ENCODE data around the gene TENM3.

DNA sequence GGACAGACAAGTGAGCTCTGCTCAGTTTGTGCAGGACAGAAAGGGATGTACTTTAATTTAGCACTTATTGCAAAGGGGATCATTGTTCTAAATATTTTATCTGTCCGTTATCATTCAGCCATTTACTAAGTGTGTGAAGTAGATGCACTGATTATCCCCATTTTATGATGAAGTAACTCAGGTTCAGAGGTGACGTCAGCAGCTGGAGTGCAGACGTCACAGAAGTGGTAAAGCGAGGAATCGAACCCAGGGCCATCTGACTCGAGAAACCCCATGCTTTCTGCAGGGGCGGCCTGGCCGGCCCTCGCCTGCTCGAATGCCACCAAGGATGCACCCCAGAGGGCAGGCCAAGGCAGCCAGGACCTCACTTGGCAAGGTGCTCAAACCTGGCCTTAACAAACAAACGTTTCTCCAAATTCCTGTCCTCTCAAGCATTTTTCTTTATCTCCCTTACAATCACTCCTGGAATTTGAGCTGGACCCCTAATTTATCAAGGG lies 599.0 kb downstream of the TENM3 start:
- TF ChIP-seq, protein P1, sequence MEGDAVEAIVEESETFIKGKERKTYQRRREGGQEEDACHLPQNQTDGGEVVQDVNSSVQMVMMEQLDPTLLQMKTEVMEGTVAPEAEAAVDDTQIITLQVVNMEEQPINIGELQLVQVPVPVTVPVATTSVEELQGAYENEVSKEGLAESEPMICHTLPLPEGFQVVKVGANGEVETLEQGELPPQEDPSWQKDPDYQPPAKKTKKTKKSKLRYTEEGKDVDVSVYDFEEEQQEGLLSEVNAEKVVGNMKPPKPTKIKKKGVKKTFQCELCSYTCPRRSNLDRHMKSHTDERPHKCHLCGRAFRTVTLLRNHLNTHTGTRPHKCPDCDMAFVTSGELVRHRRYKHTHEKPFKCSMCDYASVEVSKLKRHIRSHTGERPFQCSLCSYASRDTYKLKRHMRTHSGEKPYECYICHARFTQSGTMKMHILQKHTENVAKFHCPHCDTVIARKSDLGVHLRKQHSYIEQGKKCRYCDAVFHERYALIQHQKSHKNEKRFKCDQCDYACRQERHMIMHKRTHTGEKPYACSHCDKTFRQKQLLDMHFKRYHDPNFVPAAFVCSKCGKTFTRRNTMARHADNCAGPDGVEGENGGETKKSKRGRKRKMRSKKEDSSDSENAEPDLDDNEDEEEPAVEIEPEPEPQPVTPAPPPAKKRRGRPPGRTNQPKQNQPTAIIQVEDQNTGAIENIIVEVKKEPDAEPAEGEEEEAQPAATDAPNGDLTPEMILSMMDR (IDR thresholded peaks at IDR 0.05; ENCODE audit: low read depth, low read length, poor library complexity, severe bottlenecking) = no peak
- no peak for TF ChIP-seq EZH2phosphoT487 (IDR thresholded peaks at IDR 0.05; ENCODE audit: borderline replicate concordance, low read length)
